ENCODE data around the gene C3orf20.

GRCh38 chr3:14822134-14822533 is 147.2 kb downstream of the C3orf20 start:
- TF ChIP-seq CTCF (IDR thresholded peaks at IDR 0.05) (no peak), POLR2A (IDR thresholded peaks at IDR 0.05) (no peak)
